Jurkat, Clone E6-1 (cell line): ENCODE data around the gene CLDN9.
A peak's percentile ranks its signal among the peaks of the same experiment; 100 is the strongest.

Source experiments
- DNase-seq: peaks from one replicate; pipeline ENCODE4 v3.0.0-alpha.2; 2011; ENCODE audit warnings: low read depth, low spot score
- H3K4me3 ChIP-seq: 2 replicates; pipeline ENCODE4 v1.5.1; 2011; ENCODE audit warnings: mild to moderate bottlenecking, low read length, control low read depth, moderate library complexity

CLDN9 gene

GRCh38 chr16:3026003-3026378, 13.3 kb downstream of the CLDN9 start:
- H3K4me3 ChIP-seq = no peak overlapping the region
- no peak for DNase-seq

GRCh38 chr16:3026609-3027488, 14.1 kb downstream of the CLDN9 start:
- no peak for DNase-seq
- H3K4me3 ChIP-seq = no peak overlapping the region

- H3K4me3 ChIP-seq = no peak overlapping the region
- DNase-seq = no peak
Observed at GRCh38 chr16:3027489-3027795, 14.7 kb downstream of the CLDN9 start.

DNA sequence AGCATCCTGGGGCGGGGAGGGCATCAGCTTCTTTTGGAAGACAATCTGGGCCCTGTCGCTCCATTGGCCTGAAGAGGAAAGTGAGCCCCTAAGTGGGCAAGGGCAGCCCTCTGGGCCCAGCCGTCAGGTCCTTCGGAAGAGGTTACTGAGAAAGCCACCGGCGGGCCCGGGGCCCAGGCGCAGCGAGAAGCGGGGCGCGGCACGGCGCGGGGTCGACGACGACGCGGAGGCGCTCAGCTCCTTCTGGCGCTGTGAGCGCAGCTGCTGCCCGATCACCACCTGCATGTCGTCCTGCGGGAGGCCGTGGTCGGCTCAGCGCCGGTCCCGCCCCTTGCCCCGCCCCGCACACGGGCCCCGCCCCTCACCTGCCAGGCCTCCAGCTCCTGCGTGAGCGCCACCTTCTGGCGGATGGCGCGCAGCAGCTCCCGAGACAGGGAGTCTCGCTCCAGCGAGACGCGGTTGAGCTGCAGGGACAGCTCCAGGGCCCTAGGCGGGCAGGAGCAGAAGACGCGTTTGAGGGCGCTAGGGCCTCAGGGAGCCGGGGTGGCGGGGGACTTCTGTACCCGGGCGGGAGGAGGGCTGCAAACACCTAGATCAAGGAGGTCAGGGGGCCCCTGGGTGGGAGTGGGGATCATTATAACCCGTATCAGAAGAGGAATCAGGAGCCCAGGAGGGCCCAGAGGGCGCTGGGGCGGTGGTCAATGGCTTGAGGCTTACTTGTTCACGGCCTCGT, 15.4 kb downstream of the CLDN9 start:
- DNase-seq = peak; percentile 77
- H3K4me3 ChIP-seq = no peak overlapping the region

DNA sequence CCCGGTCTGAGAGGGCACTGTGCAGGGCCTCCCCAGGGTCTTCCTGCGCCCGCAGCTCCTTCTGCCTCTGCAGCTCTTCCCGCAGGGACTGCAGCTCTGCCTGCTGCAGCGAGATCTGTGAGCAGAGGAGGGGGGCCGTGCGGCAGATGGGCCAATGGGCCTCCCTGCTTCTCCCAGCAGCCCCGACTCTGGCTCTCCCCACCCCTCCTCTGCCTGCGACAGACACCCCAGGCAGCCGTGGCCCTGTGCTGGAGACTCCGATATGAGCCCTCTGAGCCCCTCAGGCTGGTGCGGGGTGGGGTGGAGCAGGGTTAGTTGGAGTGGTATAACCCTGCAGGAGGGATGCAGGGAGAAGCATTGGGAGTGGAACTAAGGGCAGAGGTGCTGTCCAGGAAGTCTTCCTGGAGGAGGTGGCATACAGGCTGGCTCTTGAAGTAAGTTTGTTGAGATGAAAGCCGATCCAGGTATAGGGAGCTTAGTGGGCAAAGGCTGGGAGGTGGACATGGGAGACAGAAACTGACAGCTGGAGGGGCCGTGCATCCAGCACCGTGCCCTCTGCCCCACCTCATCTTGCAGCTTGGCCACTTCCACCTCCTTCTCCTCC, 16.1 kb downstream of the CLDN9 start:
- DNase-seq = no peak
- H3K4me3 ChIP-seq = no peak overlapping the region

DNA sequence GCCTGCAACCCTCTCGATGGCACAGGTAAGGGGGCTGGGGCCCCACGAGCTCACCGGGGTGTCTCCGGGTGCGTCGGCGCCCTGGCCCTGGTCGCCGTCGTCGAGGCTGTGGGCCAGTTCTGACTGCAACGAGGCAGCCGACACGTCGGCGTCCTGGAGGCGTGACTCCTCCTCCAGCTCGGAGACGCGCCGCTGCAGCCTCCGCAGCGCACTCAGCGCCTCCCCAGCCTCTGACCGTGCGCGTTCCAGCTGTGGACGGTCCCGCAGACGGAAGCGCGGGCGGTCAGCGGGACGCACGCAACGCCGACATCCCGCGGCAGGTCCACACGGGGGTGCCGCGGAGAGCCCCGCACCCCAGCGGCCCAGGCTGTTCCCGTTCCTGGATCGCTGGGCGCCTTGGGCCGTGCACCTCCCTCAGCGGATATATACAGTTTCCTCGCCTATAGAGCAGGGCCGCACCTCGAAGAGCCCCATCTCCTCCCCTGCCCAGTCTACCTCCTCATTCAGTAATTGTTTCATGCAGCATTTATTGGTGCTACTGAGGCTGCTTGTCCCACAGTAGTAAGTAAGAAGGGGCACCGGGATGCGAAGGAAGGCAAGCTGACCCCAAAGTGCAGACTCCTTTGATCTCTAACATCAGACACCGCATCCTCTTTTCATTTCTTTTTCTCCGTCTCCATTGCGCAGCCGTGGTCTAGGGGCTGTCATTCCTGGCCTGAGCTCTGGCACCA, 16.9 kb downstream of the CLDN9 start:
- no peak for DNase-seq
- H3K4me3 ChIP-seq = no peak overlapping the region

- no peak for DNase-seq
- no peak overlapping the region for H3K4me3 ChIP-seq
Observed at GRCh38 chr16:3030222-3031212, 17.8 kb downstream of the CLDN9 start.

DNA sequence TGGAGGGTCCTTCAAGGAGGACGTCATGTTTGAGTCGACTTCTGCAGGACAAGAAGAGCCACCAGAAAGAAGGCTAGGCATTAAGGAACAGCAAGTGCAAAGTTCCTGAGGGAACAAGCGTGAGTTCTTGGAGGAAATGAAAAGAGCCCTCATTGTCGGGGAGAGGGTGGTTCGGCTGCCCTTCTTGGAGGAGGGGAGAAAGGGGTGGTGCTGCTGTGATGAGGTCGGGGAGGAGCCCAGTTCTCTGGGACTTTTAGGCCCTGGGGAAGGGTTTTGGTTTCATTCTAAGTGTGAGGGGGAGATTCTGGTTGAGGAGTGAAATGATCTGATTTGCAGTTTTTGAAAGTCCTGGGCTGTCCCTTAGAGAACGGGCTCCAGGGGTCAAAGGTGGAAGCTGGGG, 19.9 kb downstream of the CLDN9 start:
- no peak for DNase-seq
- H3K4me3 ChIP-seq = no peak overlapping the region

GRCh38 chr16:3035289-3035971, 22.7 kb downstream of the CLDN9 start:
- H3K4me3 ChIP-seq = no peak overlapping the region
- DNase-seq = no peak

GRCh38 chr16:3035972-3036725, 23.4 kb downstream of the CLDN9 start:
- no peak for DNase-seq
- no peak overlapping the region for H3K4me3 ChIP-seq

DNA sequence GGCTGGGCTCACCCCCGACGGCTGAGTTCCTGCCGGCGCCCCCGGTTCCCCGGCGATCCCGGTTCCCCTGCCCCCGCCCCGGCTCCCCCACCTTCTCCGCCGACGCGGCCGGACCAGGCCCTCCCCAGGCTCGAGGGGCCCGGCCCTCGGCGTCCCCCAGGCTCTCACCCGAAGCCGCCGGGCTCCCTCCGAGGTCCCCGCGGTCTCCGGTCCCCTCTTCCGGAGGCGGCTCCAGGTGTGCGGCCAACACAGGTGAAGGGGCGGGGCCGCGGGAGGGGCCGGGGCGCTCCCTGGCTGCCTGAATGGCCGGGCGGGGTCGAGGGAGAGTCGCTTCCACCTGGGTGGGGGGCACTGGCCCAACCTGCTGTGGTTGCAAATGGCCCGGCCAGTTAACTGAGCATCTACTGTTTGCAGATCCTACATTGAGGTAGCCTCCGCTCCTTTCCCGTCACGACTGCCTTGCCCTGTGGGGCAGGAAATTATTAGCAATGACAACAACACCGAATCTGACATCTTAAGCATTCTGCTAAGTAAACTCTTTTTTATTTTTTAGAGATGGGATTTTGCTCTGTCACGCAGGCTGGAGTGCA, 24.1 kb downstream of the CLDN9 start, which contains the start of gene BICDL2:
Gene BICDL2, minus strand, starts transcription at position 219 of the 590 bp plus-strand sequence. CDS start 1,448 bp downstream, outside the sequence.
- DNase-seq = no peak

GRCh38 chr16:3038256-3038655, 25.5 kb downstream of the CLDN9 start:
- no peak for DNase-seq
- H3K4me3 ChIP-seq = no peak overlapping the region

More for the DNA sequence above, 24.1 kb downstream of the CLDN9 start, which contains the start of gene BICDL2:
- H3K4me3 ChIP-seq = no peak within 1 kb of the TSS

DNA sequence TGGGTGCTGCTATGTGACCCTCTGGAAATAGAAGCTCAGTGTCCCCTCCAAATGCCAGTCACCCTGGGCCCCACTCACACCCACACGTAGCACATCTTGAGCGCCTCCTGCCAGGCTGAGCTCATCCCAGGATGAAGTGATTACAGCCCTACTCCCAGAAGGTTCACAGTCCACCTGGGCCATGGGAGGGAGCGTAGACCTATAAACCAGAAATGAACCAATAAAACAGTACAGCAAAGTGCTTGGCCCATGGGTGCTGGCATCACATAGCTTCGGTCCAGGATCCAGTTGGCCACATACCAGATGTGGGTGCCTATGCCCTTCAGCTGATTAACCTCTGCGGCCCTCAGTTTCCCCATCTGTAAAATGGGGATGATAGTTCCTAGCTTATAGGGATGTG, 26.2 kb downstream of the CLDN9 start:
- no peak for DNase-seq
- no peak overlapping the region for H3K4me3 ChIP-seq

DNA sequence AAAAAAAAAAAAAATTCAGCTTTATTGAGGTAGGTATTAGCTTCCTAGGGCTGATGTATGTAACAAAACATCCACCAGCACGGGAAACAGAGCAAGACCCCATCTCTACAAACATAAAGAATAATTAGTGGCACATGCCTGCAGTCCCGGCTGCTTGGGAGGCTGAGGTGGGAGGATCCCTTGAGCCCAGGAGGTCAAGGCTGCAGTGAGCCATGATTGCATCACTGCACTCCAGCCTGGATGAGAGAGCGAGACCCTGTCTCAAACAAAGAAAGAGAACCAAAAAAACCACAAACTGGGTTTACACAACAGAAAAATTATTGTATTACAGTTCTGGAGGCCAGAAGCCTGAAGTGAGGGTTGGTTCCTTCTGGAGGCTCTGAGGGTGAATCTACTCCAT, 29.7 kb downstream of the CLDN9 start:
- no peak overlapping the region for H3K4me3 ChIP-seq
- DNase-seq = no peak

DNA sequence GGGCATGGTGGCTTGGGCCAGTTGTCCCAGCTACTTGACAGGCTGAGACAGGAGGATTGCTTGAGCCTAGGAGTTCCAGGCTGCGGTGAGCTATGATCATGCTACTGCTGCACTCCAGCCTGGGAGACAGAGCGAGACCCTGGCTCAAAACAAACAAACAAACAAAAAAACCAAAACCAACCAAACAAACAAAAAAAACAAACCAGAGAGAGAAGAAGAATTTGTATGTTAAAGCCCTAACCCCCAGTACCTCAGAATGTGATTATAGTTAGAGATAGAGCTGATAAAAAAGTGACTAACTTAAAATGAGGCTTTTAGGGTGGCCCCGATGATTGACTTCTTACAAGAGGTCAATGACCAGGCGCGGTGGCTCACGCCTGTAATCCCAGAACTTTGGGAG, 32.0 kb downstream of the CLDN9 start:
- no peak for DNase-seq
- H3K4me3 ChIP-seq = no peak overlapping the region

GRCh38 chr16:3045758-3046640, 33.3 kb downstream of the CLDN9 start, which contains the start of gene MMP25:
Gene MMP25 (plus strand): TSS chr16:3046561. CDS start chr16:3046918, 357 bp downstream.
- DNase-seq = no peak

More at GRCh38 chr16:3045758-3046640, 33.3 kb downstream of the CLDN9 start, which contains the start of gene MMP25:
- peak within 1 kb of the TSS; percentile 50 for H3K4me3 ChIP-seq
